ENCODE results near the gene CCSER1.

CCSER1 gene

DNA sequence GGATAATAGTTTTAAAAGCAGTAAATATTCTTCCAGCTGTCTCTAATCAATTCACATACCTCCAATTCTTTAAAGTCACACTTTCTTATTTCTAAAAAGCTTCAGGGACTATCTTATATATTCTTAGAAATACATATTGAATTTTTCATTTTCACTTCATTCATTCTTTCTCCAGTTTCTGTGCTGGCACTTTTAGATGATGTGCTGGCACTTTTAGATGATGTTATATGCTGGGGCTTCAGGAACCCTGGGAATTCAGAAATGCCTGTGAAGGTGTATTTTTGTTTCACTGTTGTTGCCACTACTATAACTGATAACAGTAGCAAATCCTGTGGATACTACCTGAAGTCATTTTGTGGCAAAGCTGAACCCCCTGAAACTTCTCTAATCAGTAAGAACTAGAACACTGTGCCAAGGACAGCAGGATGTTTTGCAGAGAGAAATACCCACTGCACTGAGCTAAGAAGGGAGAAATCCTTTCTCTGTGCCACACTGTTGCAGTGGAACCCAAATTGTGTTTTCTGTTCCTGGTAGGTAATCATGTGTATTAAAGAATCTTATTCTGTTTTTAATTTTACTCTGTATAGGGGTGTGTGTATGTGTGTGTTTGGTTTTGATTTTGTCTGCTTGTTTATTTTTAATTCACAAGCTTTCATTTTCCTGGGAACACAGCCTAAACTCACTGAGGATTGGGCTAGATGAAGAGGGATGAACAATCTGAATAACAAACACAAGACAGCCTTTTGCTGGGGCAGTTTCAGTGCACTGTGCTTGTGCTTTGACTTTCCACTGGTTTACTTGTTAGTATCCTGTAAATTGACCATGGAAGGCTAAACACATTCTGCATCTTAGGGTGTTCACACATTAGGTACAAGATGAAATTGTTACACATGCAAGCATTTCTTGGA is 898.3 kb downstream of the CCSER1 start:
- H3K36me3 ChIP-seq, result no peaks in the 10 kb centered on the region
- no peaks in the 10 kb centered on the region for H3K9me3 ChIP-seq (ENCODE audit: severe bottlenecking)
- H3K4me3 ChIP-seq (ENCODE audit: low read depth, low read length), result no peak overlapping the region
- TF ChIP-seq, protein P1, sequence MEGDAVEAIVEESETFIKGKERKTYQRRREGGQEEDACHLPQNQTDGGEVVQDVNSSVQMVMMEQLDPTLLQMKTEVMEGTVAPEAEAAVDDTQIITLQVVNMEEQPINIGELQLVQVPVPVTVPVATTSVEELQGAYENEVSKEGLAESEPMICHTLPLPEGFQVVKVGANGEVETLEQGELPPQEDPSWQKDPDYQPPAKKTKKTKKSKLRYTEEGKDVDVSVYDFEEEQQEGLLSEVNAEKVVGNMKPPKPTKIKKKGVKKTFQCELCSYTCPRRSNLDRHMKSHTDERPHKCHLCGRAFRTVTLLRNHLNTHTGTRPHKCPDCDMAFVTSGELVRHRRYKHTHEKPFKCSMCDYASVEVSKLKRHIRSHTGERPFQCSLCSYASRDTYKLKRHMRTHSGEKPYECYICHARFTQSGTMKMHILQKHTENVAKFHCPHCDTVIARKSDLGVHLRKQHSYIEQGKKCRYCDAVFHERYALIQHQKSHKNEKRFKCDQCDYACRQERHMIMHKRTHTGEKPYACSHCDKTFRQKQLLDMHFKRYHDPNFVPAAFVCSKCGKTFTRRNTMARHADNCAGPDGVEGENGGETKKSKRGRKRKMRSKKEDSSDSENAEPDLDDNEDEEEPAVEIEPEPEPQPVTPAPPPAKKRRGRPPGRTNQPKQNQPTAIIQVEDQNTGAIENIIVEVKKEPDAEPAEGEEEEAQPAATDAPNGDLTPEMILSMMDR (IDR thresholded peaks at IDR 0.05; ENCODE audit: low read depth, low read length), result no peak
- DNase-seq, result no peak
- no peaks in the 10 kb centered on the region for H3K27me3 ChIP-seq (ENCODE audit: insufficient read depth, low read depth, severe bottlenecking)
- H3K27ac ChIP-seq, result no peak overlapping the region

DNA sequence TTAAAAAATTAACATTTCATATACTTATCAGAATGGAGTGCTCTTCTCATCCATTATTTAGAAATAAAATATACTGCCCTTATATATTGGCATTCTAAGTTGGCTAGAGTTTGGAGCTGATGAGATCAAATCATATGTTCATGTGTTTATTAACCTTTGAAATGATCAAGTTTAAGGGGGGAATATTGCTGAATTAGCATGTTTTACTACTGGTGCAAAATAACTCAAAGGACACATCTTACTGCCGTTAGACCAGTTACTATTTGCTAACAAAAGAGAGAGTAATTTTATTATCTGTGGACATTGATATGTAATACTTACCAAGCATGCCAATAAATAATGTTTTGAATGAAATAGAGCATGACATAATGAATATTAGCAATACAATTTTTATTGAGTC is 901.0 kb downstream of the CCSER1 start:
- H3K9me3 ChIP-seq (ENCODE audit: severe bottlenecking), result no peaks in the 10 kb centered on the region
- no peak for DNase-seq
- no peaks in the 10 kb centered on the region for H3K27me3 ChIP-seq (ENCODE audit: insufficient read depth, low read depth, severe bottlenecking)
- H3K36me3 ChIP-seq, result no peaks in the 10 kb centered on the region
- no peak overlapping the region for H3K27ac ChIP-seq
- H3K4me3 ChIP-seq (ENCODE audit: low read depth, low read length), result no peak overlapping the region
- TF ChIP-seq, protein P1 (IDR thresholded peaks at IDR 0.05; ENCODE audit: low read depth, low read length), result no peak

DNA sequence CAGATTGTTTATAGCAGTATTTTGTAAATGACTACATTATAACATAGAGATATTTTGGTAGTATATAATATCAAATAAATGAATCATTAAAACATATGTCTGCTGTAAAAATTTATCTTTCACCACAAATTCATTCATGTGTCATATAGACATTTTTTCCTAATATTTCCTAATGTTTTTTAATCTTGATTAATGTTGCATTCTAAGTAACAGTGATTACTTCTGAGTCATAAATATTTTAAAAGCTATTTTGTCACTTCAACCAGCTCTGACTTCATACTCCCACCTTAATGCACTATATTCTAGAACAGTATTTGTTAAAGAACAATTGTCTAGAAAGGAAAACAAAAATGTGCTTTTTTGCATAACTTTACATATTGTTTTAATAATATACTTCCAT is 904.6 kb downstream of the CCSER1 start:
- Histone ChIP-seq H3K9me3 (ENCODE audit: severe bottlenecking) (no peaks in the 10 kb centered on the region), H3K4me3 (ENCODE audit: low read depth, low read length) (no peak overlapping the region), H3K27me3 (ENCODE audit: insufficient read depth, low read depth, severe bottlenecking) (no peaks in the 10 kb centered on the region), H3K27ac (no peak overlapping the region), H3K36me3 (no peaks in the 10 kb centered on the region)
- TF ChIP-seq, protein P1 (IDR thresholded peaks at IDR 0.05; ENCODE audit: low read depth, low read length), result no peak
- no peak for DNase-seq

DNA sequence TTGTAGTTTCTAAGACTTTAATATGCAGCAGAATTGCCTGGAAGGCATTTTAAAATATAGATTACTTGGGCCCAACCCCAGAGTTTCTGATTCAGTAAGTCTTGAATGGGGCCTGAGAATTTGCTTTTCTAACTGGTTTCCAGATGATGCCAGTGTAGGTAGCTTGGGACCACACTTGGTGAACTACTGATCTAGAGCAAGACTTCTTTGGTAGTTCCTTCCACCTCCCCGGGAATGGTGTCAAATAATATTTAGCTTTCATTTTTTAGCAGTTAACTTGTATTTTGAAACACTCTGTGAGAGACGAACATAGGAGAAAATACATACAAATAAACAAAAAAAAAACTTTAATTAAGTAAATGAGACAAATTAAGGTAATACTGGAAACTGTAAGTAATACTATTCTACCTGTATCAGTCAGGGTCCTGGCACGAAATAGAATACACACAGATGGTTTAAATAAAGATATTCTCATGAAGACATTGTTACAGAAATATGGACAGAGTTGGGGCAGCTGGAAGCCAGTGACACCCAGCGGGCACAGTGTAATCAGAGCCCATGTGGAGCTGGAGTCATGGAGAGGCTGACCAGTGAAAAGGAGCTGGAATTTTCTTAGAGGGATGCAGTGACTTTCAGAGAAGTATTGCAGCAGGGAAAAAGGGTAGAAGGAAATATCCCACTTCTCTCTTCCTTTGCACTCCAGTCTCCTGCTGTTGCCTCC is 905.7 kb downstream of the CCSER1 start:
- no peaks in the 10 kb centered on the region for H3K27me3 ChIP-seq (ENCODE audit: insufficient read depth, low read depth, severe bottlenecking)
- H3K4me3 ChIP-seq (ENCODE audit: low read depth, low read length), result no peak overlapping the region
- no peak overlapping the region for H3K27ac ChIP-seq
- H3K9me3 ChIP-seq (ENCODE audit: severe bottlenecking), result no peaks in the 10 kb centered on the region
- TF ChIP-seq, protein P1 (IDR thresholded peaks at IDR 0.05; ENCODE audit: low read depth, low read length), result no peak
- DNase-seq, result no peak
- H3K36me3 ChIP-seq, result no peaks in the 10 kb centered on the region

DNA sequence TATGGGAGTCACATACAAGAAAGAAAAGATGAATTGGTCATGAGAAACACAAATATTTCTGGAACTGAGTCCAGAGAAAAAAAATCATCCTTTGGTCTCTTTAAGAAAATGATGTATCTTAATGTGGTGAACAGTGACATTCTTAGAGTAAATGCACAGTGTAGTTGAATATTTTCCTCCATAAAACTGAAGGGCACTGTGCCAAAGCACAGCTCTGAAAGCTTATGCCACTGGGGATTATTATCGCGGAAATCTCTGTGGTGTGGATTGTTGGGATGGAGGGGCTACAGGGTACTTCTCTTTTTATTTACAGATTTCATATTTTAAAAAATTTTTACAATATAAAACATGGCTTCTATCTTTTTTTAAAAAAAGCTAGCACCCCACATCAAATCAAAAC is 908.1 kb downstream of the CCSER1 start:
- H3K4me3 ChIP-seq (ENCODE audit: low read depth, low read length), result no peak overlapping the region
- TF ChIP-seq, protein P1 (IDR thresholded peaks at IDR 0.05; ENCODE audit: low read depth, low read length), result no peak
- no peaks in the 10 kb centered on the region for H3K27me3 ChIP-seq (ENCODE audit: insufficient read depth, low read depth, severe bottlenecking)
- no peaks in the 10 kb centered on the region for H3K9me3 ChIP-seq (ENCODE audit: severe bottlenecking)
- no peak overlapping the region for H3K27ac ChIP-seq
- DNase-seq, result no peak
- H3K36me3 ChIP-seq, result no peaks in the 10 kb centered on the region

Measured in WERI-Rb-1 (cell line).